ENCODE data around the gene WBP2. TPM values are rescaled to one million over a fixed set of nuclear protein-coding genes. Genes with fewer than 3 reads are reported as not detected.

Gene WBP2
- total and polyA plus RNA-seq, 12 donors: 130 to 210 (median 173) TPM

DNA sequence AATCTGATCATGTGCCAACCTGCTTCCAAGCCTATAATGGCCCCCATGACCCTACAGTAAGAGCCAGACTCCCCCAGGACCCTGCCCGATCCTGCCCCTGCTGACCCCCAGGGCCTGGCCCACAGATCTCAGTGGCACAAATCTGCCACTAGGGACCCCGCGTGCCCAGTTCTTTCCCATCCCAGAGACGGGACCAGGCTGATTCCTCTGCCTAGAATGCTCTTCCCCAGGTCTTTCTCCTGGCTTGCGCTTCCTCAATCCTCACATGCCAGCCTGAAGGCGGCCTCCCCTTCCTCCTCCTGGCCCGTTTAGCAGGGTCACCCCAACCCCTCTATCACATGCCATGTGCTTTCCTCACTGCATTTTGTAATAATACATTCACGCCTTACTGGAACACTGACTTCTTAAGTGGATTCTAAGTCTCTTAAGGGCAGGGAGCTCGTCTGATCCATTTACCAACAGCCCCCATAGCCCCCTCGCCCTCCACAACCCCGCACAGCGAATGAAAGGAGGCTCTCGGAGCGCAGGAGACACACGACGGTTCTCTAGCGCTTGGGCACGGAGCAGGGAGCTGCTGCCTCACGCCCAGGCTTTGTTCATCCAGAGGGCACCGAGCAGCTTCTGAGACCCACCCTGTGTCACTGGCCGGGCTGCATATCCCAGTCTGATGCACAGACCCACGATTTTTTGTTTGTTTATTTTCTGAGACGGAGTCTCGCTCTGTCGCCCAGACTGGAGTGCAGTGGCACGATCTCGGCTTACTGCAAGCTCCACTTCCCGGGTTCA, 40.4 kb upstream of the WBP2 start:
- DNase-seq: no peak
- peak overlapping the region; percentile 50 to 80 (median 74) for H3K4me3 ChIP-seq
- H3K27ac ChIP-seq: peak overlapping the region; percentile 88 to 99 (median 96)
- peaks cover 5 to 54% (median 29%) of the 10 kb centered on the region in 9 donors for H3K36me3 ChIP-seq
- 44 to 52% methylated on average over 28 of the region's 28 CpGs for WGBS, 2 donors
- H3K4me1 ChIP-seq: peaks cover 16 to 37% (median 27%) of the 10 kb centered on the region in 9 donors
- H3K9me3 ChIP-seq: no peaks in the 10 kb centered on the region
- ATAC-seq: no peak
- TF ChIP-seq, protein P1, sequence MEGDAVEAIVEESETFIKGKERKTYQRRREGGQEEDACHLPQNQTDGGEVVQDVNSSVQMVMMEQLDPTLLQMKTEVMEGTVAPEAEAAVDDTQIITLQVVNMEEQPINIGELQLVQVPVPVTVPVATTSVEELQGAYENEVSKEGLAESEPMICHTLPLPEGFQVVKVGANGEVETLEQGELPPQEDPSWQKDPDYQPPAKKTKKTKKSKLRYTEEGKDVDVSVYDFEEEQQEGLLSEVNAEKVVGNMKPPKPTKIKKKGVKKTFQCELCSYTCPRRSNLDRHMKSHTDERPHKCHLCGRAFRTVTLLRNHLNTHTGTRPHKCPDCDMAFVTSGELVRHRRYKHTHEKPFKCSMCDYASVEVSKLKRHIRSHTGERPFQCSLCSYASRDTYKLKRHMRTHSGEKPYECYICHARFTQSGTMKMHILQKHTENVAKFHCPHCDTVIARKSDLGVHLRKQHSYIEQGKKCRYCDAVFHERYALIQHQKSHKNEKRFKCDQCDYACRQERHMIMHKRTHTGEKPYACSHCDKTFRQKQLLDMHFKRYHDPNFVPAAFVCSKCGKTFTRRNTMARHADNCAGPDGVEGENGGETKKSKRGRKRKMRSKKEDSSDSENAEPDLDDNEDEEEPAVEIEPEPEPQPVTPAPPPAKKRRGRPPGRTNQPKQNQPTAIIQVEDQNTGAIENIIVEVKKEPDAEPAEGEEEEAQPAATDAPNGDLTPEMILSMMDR (IDR thresholded peaks at IDR 0.05): peak in 4 of 9 donors; percentile 10 to 25 (median 14)
- no peaks in the 10 kb centered on the region for H3K27me3 ChIP-seq
- intact Hi-C loops (cut with DNase I): loop anchor here in 5 of 10 donors (1.0 to 10.0 kb wide), 7 partner anchors 18 to 131 kb away; partner anchors contain the start of genes WBP2 (in 3 of the 5) and GALK1 (in 1 of the 5)

DNA sequence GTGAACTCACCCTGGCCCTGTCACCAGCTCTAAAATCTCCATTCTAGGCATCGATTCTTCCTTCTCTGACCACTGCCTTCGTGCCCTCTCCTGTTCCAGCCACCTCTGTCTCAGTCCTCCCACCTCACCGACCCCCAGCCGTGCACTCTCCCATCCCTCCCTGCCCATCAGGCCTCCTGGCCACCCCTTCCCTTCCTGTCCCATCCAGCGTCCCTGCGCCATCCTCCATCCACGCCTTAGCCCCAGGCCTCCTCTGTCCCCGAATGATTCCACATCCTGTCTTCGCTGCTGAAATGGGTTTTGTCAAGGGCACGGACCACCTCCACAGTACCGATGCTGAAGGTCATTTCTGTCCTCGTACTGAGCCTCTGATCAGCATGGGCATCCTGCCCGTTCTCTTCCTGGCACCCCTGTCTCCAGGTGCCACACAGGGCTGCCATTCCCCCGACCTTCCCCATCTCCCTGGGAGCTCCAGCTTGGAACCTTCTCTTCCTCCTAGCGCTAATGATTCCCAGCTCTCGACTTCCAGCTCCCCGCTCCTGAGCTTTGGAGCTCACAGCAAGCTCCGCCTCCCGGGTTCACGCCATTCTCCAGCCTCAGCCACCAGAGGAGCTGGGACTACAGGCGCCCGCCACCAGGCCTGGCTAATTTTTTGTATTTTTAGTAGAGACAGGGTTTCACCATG, 39.1 kb upstream of the WBP2 start:
- no peaks in the 10 kb centered on the region for H3K9me3 ChIP-seq
- H3K27me3 ChIP-seq: no peaks in the 10 kb centered on the region
- H3K27ac ChIP-seq: peak overlapping the region in 1 of 10 donors; percentile 99
- DNase-seq (no peak), ATAC-seq (no peak)
- peaks cover 16 to 37% (median 27%) of the 10 kb centered on the region in 9 donors for H3K4me1 ChIP-seq
- peaks cover 4 to 53% (median 20%) of the 10 kb centered on the region in 9 donors for H3K36me3 ChIP-seq
- intact Hi-C loops (cut with DNase I): loop anchor here in 3 of 10 donors (5.0 to 10.0 kb wide), 3 partner anchors 122 to 132 kb away; partner anchors contain the start of gene GALK1 (in 1 of the 3)
- TF ChIP-seq, protein P1 (IDR thresholded peaks at IDR 0.05): no peak
- no peak overlapping the region for H3K4me3 ChIP-seq
- WGBS, 2 donors: 81 to 82% methylated on average over 22 of the region's 22 CpGs

DNA sequence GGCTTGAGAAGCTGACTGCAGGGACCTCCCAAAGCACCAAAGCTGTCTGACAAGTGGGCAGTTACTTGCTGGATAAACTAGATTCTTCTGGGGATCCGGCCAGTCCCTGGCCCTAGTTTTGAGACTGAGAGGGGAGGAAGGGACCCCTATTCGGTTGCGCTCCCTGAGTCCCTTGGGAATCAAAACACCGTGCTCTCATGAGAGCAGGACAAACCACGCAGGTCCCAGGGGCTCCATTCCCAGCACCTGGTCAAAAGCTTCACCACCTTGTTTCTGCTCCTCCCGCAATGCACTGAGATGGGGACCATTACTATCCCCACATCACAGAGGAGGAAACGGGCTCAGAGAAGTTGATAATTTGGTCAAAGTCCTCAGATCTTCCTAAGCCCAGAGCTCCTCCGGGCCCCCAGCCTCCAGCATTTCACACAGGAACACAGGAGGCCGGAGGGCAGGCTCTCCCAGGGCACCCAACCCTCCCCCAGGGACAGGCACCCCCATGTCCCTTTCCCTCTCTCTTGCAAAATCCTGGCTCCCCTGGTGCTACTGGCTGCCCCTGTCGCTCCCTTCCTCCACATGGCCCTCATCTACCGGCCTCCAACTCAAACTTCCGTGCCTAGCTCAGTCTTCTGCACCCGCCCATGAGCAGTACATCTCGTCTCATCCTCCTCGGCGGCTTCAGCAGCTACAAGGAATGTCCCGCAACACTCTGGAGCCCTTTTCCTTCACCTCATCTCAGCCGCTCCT, 38.3 kb upstream of the WBP2 start:
- intact Hi-C loops (cut with DNase I): loop anchor here in 3 of 10 donors (5.0 to 10.0 kb wide), 3 partner anchors 121 to 131 kb away; partner anchors contain the start of gene GALK1 (in 1 of the 3)
- Histone ChIP-seq H3K27me3 (no peaks in the 10 kb centered on the region), H3K4me3 (no peak overlapping the region), H3K27ac (peak overlapping the region in 1 of 10 donors; percentile 33), H3K36me3 (peaks cover 0 to 51% (median 16%) of the 10 kb centered on the region in 9 donors), H3K4me1 (peaks cover 16 to 37% (median 27%) of the 10 kb centered on the region in 9 donors), H3K9me3 (no peaks in the 10 kb centered on the region)
- ATAC-seq: no peak
- DNase-seq: no peak
- WGBS, 2 donors: 90 to 91% methylated on average over 18 of the region's 18 CpGs
- TF ChIP-seq, protein P1 (IDR thresholded peaks at IDR 0.05): no peak

All from heart right ventricle (tissue), 16 donors.